Smooth muscle cell (in vitro differentiated cells): ENCODE measurements around the gene MRGPRD. TPM values are rescaled to one million over a fixed set of nuclear protein-coding genes. Genes with fewer than 3 reads are reported as not detected.

Experiments used
- DNase-seq: peaks from one replicate; lab custom pipeline; 2025; ENCODE audit not compliant: unreplicated experiment; lab: John Stamatoyannopoulos, UW
- H2AFZ ChIP-seq: fragments of 200-600 bp; sonication (generic); 2 replicates; pipeline ENCODE4 v1.6.0; 2016; ENCODE audit warnings: antibody characterized with exemption, low read depth, mild to moderate bottlenecking
- H3F3A ChIP-seq: fragments of 200-600 bp; sonication (generic); 2 replicates; pipeline ENCODE4 v1.6.0; 2017; ENCODE audit warnings: antibody characterized with exemption, low read depth
- H3K27ac ChIP-seq: fragments of 200-600 bp; sonication (generic); 2 replicates; pipeline ENCODE4 v1.5.1; 2016; ENCODE audit warnings: low read depth, mild to moderate bottlenecking
- H3K27me3 ChIP-seq: fragments of 200-600 bp; sonication (generic); 2 replicates; pipeline ENCODE4 v1.6.1; 2016; ENCODE audit warnings: low read depth, mild to moderate bottlenecking
- H3K36me3 ChIP-seq: fragments of 200-600 bp; sonication (generic); 2 replicates; pipeline ENCODE4 v1.5.1; 2016; ENCODE audit warnings: low read depth
- H3K4me1 ChIP-seq: fragments of 200-600 bp; sonication (generic); 2 replicates; pipeline ENCODE4 v1.5.1; 2016; ENCODE audit warnings: low read depth
- H3K4me2 ChIP-seq: fragments of 200-600 bp; sonication (generic); 2 replicates; pipeline ENCODE4 v1.6.0; 2016; ENCODE audit warnings: mild to moderate bottlenecking
- H3K4me3 ChIP-seq: fragments of 200-600 bp; sonication (generic); 2 replicates; pipeline ENCODE4 v1.5.1; 2016; ENCODE audit warnings: mild to moderate bottlenecking
- H3K79me2 ChIP-seq: fragments of 200-600 bp; sonication (generic); 2 replicates; pipeline ENCODE4 v1.6.0; 2016; ENCODE audit warnings: low read depth, mild to moderate bottlenecking
- H3K9ac ChIP-seq: fragments of 200-600 bp; sonication (generic); 2 replicates; pipeline ENCODE4 v1.6.0; 2016; ENCODE audit warnings: low read depth
- H3K9me3 ChIP-seq: fragments of 200-600 bp; sonication (generic); replicated peaks from 2 replicates; pipeline ENCODE4 v1.5.1; 2016; ENCODE audit warnings: low read depth
- H4K20me1 ChIP-seq: fragments of 200-600 bp; sonication (generic); 2 replicates; pipeline ENCODE4 v1.6.0; 2016; ENCODE audit warnings: low read depth
- CTCF ChIP-seq: fragments of 200-600 bp; sonication (generic); IDR thresholded peaks from 2 replicates; pipeline ENCODE4 v1.5.1; 2017; ENCODE audit warnings: borderline replicate concordance, mild to moderate bottlenecking, antibody characterized with exemption; ENCODE audit not compliant: insufficient read depth, poor library complexity, severe bottlenecking
- WGBS: methylation state at CpG from one replicate; pipeline ENCODE4 v1.1.7; 2016; ENCODE audit warnings: low lambda C conversion rate; 5-methylcytosine and 5-hydroxymethylcytosine counted together
- polyA plus RNA-seq: library from polyadenylated mRNA; unstranded; fragments of >200 nt; fragmentation: Nextera tagmentation; extraction: Ambion mirVana; gene quantifications from 2 replicates; pipeline ENCODE4 v1.2.1, GENCODE V29; 2016
- total RNA-seq: library from RNA; depleted of rRNA; stranded (reverse); fragments of >200 nt; gene quantifications from 2 replicates; pipeline ENCODE4 v1.2.3, GENCODE V29; 2014

Gene MRGPRD
- total and polyA plus RNA-seq, 2 experiments from 2014 or later: not detected

- Histone ChIP-seq H3K9ac (no peak overlapping the region), H3K4me2 (peak overlapping the region; percentile 87), H3K27ac (no peak overlapping the region), H3K9me3 (no peaks in the 10 kb centered on the region), H3K4me3 (peak overlapping the region; percentile 52), H4K20me1 (no peaks in the 10 kb centered on the region), H3K4me1 (peaks cover 47% of the 10 kb centered on the region), H3K36me3 (no peaks in the 10 kb centered on the region), H3K79me2 (no peaks in the 10 kb centered on the region), H3F3A (peaks cover 24% of the 10 kb centered on the region), H2AFZ (no peak overlapping the region), H3K27me3 (no peaks in the 10 kb centered on the region)
- DNase-seq: no peak
- TF ChIP-seq CTCF: no peak
- 91% methylated on average over 9 of the region's 9 CpGs for WGBS
These were observed 30.9 kb upstream of the MRGPRD start for GRCh38 chr11:69011624-69012091.

GRCh38 chr11:69010964-69011623, 30.3 kb upstream of the MRGPRD start:
- Histone ChIP-seq H4K20me1 (no peaks in the 10 kb centered on the region), H3K36me3 (no peaks in the 10 kb centered on the region), H3K27ac (peak overlapping the region; percentile 46), H3K9me3 (no peaks in the 10 kb centered on the region), H3K4me3 (peak overlapping the region; percentile 45), H3K27me3 (no peaks in the 10 kb centered on the region), H2AFZ (no peak overlapping the region), H3K4me2 (peak overlapping the region; percentile 87), H3K9ac (no peak overlapping the region), H3F3A (peaks cover 24% of the 10 kb centered on the region), H3K79me2 (no peaks in the 10 kb centered on the region), H3K4me1 (peaks cover 47% of the 10 kb centered on the region)
- no peak for TF ChIP-seq CTCF
- DNase-seq: peak; percentile 29
- WGBS: 26% methylated on average over 23 of the region's 43 CpGs

GRCh38 chr11:69010361-69010891, 29.6 kb upstream of the MRGPRD start:
- peaks cover 47% of the 10 kb centered on the region for H3K4me1 ChIP-seq
- DNase-seq: no peak
- 47% methylated on average over 9 of the region's 9 CpGs for WGBS
- no peaks in the 10 kb centered on the region for H3K9me3 ChIP-seq
- H3K36me3 ChIP-seq: no peaks in the 10 kb centered on the region
- TF ChIP-seq CTCF: no peak
- H3K4me3 ChIP-seq: peak overlapping the region; percentile 45
- H3K27ac ChIP-seq: peak overlapping the region; percentile 94
- peaks cover 24% of the 10 kb centered on the region for H3F3A ChIP-seq
- H4K20me1 ChIP-seq: no peaks in the 10 kb centered on the region
- H3K9ac ChIP-seq: no peak overlapping the region
- peak overlapping the region; percentile 87 for H3K4me2 ChIP-seq
- H2AFZ ChIP-seq: no peak overlapping the region
- H3K79me2 ChIP-seq: no peaks in the 10 kb centered on the region
- H3K27me3 ChIP-seq: no peaks in the 10 kb centered on the region
